Neural crest cell (in vitro differentiated cells): ENCODE measurements around the gene TXLNB. TPM values are rescaled to one million over a fixed set of nuclear protein-coding genes. Genes with fewer than 3 reads are reported as not detected.
"Not testable (repeated sequence)": the region's sequence is repeated elsewhere in the genome, so short reads cannot be mapped to it uniquely, and the experiment has no call there.

ENCODE experiments used
- DNase-seq: peaks from one replicate; pipeline ENCODE4 v3.0.0; 2021; ENCODE audit warnings: low read depth, mixed read lengths, low spot score
- H3K27ac Mint-ChIP-seq: one replicate; pipeline ENCODE4 v1.8.0; 2021; ENCODE audit warnings: mild to moderate bottlenecking, mixed read lengths; ENCODE audit not compliant: unreplicated experiment
- H3K27me3 Mint-ChIP-seq: 2 replicates; pipeline ENCODE4 v1.8.0; 2021; ENCODE audit warnings: low read depth, mild to moderate bottlenecking, mixed read lengths
- H3K36me3 Mint-ChIP-seq: 2 replicates; pipeline ENCODE4 v1.8.0; 2021; ENCODE audit warnings: low read depth, mild to moderate bottlenecking, mixed read lengths
- H3K4me1 Mint-ChIP-seq: 2 replicates; pipeline ENCODE4 v1.8.0; 2021; ENCODE audit warnings: mixed read lengths
- H3K4me3 Mint-ChIP-seq: one replicate; pipeline ENCODE4 v1.8.0; 2021; ENCODE audit warnings: mild to moderate bottlenecking, mixed read lengths
- H3K9me3 Mint-ChIP-seq: 2 replicates; pipeline ENCODE4 v1.8.0; 2021; ENCODE audit warnings: mixed read lengths
- CTCF ChIP-seq: fragments of 200-600 bp; sonication (generic); conservative IDR thresholded peaks from 2 replicates; pipeline ENCODE4 v1.5.0; 2021; ENCODE audit warnings: antibody characterized with exemption, mild to moderate bottlenecking
- total RNA-seq: library from RNA; stranded (reverse); gene quantifications from 2 replicates; pipeline ENCODE4 v1.2.1, GENCODE V29; 2021

TXLNB gene
- total RNA-seq, 1 donor from 2014 or later = 0.65 TPM

GRCh38 chr6:139297921-139298320, 6.1 kb upstream of the TXLNB start:
- Mint-ChIP-seq H3K27me3 (no peaks in the 10 kb centered on the region), H3K4me1 (peaks cover 5% of the 10 kb centered on the region), H3K9me3 (no peaks in the 10 kb centered on the region), H3K27ac (no peak overlapping the region), H3K4me3 (no peak overlapping the region), H3K36me3 (no peaks in the 10 kb centered on the region)
- no peak for DNase-seq
- no peak for TF ChIP-seq CTCF

- H3K36me3 Mint-ChIP-seq = no peaks in the 10 kb centered on the region
- no peak for DNase-seq
- H3K4me3 Mint-ChIP-seq = no peak overlapping the region
- H3K9me3 Mint-ChIP-seq = no peaks in the 10 kb centered on the region
- TF ChIP-seq CTCF = no peak
- peaks cover 14% of the 10 kb centered on the region for H3K4me1 Mint-ChIP-seq
- H3K27ac Mint-ChIP-seq = no peak overlapping the region
- no peaks in the 10 kb centered on the region for H3K27me3 Mint-ChIP-seq
Measured at GRCh38 chr6:139296927-139297326, 5.1 kb upstream of the TXLNB start.

GRCh38 chr6:139295901-139296300, 4.1 kb upstream of the TXLNB start:
- no peak for TF ChIP-seq CTCF
- Mint-ChIP-seq H3K36me3 (no peaks in the 10 kb centered on the region), H3K27me3 (no peaks in the 10 kb centered on the region), H3K4me1 (peaks cover 24% of the 10 kb centered on the region), H3K9me3 (no peaks in the 10 kb centered on the region), H3K4me3 (no peak overlapping the region), H3K27ac (no peak overlapping the region)
- no peak for DNase-seq

DNA sequence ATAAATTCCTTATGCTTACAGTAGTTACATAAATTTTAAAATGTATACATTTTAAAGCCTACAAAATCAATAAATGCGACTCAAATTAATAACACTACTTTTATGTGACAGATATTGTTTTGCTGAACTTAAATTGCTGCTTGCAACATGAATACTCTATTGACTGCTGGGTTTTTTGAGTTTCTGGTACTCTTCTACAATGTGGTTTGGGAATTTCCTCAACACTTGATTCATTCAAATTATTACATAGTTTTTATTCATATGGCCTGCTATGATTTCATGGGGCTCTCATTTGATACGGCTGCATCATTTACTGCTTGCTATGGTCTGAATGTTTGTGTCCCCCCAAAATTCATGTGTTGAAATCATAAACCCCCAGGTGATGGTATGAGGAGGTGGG, 2.3 kb upstream of the TXLNB start:
- Mint-ChIP-seq H3K27ac (no peak overlapping the region), H3K27me3 (no peaks in the 10 kb centered on the region), H3K4me3 (no peak overlapping the region), H3K36me3 (no peaks in the 10 kb centered on the region), H3K9me3 (no peaks in the 10 kb centered on the region), H3K4me1 (peaks cover 33% of the 10 kb centered on the region)
- no peak for DNase-seq
- TF ChIP-seq CTCF = no peak

DNA sequence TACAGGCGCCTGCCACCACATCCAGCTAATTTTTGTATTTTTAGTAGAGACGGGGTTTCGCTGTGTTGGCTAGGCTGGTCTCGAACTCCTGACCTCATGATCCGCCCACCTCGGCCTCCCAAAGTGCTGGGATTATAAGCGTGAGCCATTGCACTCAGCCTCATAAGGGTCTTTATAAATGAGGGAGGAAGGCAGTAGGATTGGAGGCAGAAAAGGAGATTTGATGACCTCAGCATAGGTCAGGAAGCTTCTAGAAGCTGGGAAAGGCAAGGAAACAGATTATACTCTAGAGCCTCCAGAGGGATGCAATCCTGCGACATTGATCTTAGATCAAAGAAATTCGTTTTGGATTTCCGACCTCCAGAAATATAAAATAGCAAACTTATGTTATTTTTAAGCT, 1.4 kb upstream of the TXLNB start:
- not testable (repeated sequence) for H3K27ac Mint-ChIP-seq, DNase-seq, H3K4me3 Mint-ChIP-seq, H3K36me3 Mint-ChIP-seq, H3K9me3 Mint-ChIP-seq, H3K27me3 Mint-ChIP-seq
- peaks cover 36% of the 10 kb centered on the region for H3K4me1 Mint-ChIP-seq

DNA sequence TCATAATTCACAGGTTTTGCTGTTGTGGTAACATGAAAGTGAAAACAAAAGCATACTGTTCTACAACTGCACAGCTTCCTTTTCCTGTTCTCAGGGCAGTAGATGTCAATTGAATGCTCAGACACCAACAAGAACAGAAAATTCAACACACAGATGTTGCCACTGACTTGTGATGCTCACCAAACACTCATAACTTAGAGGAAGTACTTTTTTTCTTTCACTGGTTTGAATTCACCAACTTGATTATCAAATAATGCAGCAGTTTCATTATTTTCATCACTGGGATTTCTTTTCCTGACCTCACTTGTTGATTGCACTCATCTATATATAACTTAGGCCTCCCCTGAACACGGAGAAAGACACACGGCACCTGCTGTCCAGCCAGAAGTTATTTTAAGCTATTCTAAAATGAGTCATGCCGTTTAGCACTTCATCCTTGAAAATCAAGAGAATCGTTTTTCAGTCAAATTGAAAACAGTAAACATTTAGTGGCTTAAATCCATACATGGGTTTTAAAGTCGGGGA, 949 bp downstream of the TXLNB start:
- H3K9me3 Mint-ChIP-seq = no peaks in the 10 kb centered on the region
- H3K27ac Mint-ChIP-seq = peak overlapping the region; percentile 4
- no peak for DNase-seq
- H3K27me3 Mint-ChIP-seq = no peaks in the 10 kb centered on the region
- no peak for TF ChIP-seq CTCF
- no peaks in the 10 kb centered on the region for H3K36me3 Mint-ChIP-seq
- peaks cover 36% of the 10 kb centered on the region for H3K4me1 Mint-ChIP-seq
- peak overlapping the region; percentile 35 for H3K4me3 Mint-ChIP-seq
